Measurements from ENCODE around the gene PRMT5.
"Not testable (repeated sequence)": the region's sequence is repeated elsewhere in the genome, so short reads cannot be mapped to it uniquely, and the experiment has no call there.

Gene PRMT5

DNA sequence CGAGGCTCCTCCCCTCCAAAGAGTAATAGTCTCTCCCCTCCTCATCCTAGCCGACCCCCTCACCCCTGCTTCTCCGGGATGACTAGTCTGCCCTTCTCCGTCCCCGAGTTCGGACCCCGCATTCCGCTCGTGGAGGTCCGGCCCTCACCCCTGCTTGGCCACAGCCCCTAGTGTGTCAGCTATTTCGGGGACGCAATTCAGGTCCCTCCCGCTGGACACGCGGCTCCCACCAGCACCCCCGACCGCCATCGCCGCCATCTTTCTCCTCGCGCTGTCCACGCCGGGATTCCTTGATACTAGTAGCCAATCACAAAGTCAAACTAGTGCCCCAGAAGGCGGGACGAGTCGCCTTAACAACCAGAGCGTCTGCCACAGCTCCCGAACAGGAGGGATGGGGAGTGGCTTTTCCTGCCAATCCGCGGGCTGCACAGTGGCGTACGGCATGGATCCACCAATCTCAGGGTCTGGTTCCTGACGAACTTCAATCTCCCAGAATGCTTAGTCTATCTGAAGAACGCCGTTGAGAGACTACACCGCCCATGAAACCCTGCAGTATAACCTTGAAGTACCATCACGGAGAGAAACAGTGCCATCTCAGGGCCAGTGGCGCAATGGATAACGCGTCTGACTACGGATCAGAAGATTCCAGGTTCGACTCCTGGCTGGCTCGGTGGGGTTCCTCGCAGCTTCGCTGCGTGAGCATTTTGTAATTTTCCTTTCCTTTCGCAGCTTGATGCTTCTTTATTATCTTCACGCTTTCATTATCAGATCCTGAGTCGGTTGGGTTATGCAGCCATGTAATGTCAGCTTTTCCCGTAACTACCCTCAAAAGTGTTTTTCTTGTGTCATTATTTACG, at the start of gene PRMT5:
PRMT5 (minus strand) TSS at position 273 of the 857 bp plus-strand sequence; CDS start at position 258, 15 bp downstream.
- Histone ChIP-seq H2AFZ (ENCODE audit: low read depth, low read length) (peak within 1 kb of the TSS; percentile 79), H3K4me3 (ENCODE audit: low read length) (peak within 1 kb of the TSS; percentile 89), H3K27me3 (ENCODE audit: insufficient read depth, low read length) (no peaks in the 10 kb centered on the region)

DNA sequence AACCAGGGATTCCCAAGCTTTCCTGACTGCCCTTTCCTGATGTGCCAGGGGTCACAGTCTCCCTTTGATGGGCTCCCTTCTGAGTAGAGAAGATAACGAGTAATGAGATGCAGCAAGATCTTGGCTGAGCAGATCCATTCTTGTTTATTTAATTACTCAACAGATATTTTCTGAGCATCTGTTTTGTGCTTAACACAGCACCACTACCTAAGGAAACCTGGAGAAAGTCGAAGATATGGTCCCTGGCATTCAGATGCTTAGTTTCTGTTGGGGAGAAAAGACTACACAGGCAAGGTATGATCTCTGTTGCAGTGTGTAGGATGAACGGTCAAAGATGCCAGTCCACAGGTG, 49.3 kb upstream of the PRMT5 start:
- no peaks in the 10 kb centered on the region for H3K27me3 ChIP-seq (ENCODE audit: insufficient read depth, low read length)
- no peaks in the 10 kb centered on the region for H3K9me3 ChIP-seq (ENCODE audit: low read length)
- peaks cover 55% of the 10 kb centered on the region for H3K4me1 ChIP-seq (ENCODE audit: insufficient read depth, low read length)
- H2AFZ ChIP-seq (ENCODE audit: low read depth, low read length), result no peak overlapping the region
- peaks cover 54% of the 10 kb centered on the region for H3K36me3 ChIP-seq (ENCODE audit: insufficient read depth, low read length)
- H3K4me3 ChIP-seq (ENCODE audit: low read length), result peak overlapping the region; percentile 89

More for the DNA sequence above, at the start of gene PRMT5:
- peaks cover 21% of the 10 kb centered on the region for H3K4me1 ChIP-seq (ENCODE audit: insufficient read depth, low read length)
- H3K36me3 ChIP-seq (ENCODE audit: insufficient read depth, low read length), result peaks cover 26% of the 10 kb centered on the region
- H3K9me3 ChIP-seq (ENCODE audit: low read length), result no peaks in the 10 kb centered on the region

DNA sequence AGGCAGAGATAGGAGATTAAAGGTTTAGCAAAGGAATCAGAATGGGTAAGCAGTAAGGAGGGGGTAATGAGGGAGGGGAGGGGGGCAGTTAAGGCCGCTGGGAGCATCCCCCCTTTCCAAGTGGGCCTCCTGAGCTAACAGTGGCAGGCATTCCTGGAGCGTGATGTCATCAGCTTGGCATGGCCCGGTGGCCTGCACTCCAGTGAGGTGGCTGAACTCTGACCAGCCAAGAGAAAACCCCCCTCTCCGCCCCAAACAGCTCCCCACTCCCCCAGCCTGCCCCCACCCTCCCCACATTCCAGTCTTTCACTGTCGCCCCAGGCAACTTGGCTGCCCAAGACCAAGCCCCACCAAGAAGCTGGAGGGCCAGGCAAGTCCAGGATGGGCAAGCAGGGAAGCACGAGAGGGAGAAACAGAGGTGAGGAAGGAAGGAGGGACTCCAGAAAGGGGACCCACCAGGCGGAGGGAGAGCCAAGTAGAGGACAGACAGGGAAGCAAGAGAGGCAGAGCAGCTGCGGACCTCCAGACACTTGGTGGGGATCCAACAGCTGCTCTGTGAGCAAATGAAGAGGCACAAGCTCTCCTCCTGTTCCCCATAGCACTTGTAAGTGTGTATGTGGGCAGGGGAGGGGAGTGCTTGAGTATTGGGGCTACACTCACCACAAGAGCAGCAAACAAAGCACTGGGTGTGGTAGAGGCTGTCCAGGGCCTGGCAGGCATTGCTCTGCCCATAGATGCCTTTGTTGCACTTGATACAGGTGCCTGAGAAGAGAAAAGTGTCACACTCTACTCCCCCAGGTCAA, 48.7 kb upstream of the PRMT5 start:
- Histone ChIP-seq H2AFZ (ENCODE audit: low read depth, low read length) (no peak overlapping the region), H3K4me3 (ENCODE audit: low read length) (peak overlapping the region; percentile 89), H3K27me3 (ENCODE audit: insufficient read depth, low read length) (no peaks in the 10 kb centered on the region), H3K4me1 (ENCODE audit: insufficient read depth, low read length) (peaks cover 49% of the 10 kb centered on the region), H3K9me3 (ENCODE audit: low read length) (no peaks in the 10 kb centered on the region), H3K36me3 (ENCODE audit: insufficient read depth, low read length) (peaks cover 60% of the 10 kb centered on the region)

DNA sequence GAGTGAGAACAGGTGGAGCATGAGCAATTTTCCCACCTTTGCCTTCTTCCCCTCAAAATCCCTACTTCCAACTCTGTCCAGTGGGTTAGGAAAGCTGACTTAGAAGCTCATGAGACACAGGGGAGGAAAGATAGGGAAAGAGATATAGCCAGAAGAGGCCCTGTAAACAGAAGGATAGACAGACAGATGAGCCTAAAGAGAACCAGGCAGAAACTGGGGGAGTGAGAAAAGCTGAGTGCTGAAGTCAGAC, 48.2 kb upstream of the PRMT5 start:
- H3K27me3 ChIP-seq (ENCODE audit: insufficient read depth, low read length), result no peaks in the 10 kb centered on the region
- no peak overlapping the region for H2AFZ ChIP-seq (ENCODE audit: low read depth, low read length)
- peak overlapping the region; percentile 14 for H3K4me3 ChIP-seq (ENCODE audit: low read length)
- H3K36me3 ChIP-seq (ENCODE audit: insufficient read depth, low read length), result peaks cover 65% of the 10 kb centered on the region
- peaks cover 47% of the 10 kb centered on the region for H3K4me1 ChIP-seq (ENCODE audit: insufficient read depth, low read length)
- no peaks in the 10 kb centered on the region for H3K9me3 ChIP-seq (ENCODE audit: low read length)

DNA sequence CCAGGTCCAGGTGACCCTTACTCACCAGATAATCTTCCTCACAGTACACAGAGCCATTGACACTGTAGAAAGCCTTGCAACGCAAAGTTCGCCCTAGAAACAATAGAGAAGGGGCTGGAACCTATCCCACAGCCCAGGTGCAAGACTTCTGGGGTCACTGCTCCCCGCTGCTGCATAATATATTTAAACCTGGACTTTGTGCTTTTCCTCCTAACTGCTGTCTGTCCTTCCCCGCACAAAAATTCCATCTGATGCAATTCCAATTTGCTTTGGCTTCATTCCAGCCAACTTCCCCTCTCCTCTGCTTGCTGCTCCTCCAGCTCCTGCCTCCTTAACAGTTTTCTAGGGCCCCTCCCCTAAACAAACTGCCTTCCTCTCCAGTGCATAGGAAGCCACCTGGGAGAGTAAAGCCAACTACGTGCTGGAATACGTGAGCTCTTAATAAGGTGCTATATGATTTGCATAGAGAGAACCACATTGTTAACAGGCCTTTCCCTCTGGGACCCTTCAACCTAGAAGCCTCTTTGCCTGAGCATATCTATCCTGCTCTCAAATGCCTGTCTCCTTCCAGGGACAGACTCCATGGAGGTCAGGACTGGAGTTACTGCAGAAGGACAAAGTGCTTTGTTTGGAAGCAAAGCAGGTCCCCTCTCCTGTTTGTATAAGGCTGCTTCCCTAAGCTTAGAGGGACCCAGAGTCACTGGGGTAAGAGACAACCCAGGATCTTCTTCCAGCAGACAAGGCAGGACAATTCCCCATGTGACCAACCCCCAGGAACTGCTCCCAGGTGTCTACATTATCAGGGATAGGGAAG, 47.7 kb upstream of the PRMT5 start:
- Histone ChIP-seq H3K36me3 (ENCODE audit: insufficient read depth, low read length) (peaks cover 70% of the 10 kb centered on the region), H3K4me1 (ENCODE audit: insufficient read depth, low read length) (peaks cover 47% of the 10 kb centered on the region), H3K4me3 (ENCODE audit: low read length) (peak overlapping the region; percentile 14), H3K9me3 (ENCODE audit: low read length) (no peaks in the 10 kb centered on the region), H2AFZ (ENCODE audit: low read depth, low read length) (no peak overlapping the region), H3K27me3 (ENCODE audit: insufficient read depth, low read length) (no peaks in the 10 kb centered on the region)

DNA sequence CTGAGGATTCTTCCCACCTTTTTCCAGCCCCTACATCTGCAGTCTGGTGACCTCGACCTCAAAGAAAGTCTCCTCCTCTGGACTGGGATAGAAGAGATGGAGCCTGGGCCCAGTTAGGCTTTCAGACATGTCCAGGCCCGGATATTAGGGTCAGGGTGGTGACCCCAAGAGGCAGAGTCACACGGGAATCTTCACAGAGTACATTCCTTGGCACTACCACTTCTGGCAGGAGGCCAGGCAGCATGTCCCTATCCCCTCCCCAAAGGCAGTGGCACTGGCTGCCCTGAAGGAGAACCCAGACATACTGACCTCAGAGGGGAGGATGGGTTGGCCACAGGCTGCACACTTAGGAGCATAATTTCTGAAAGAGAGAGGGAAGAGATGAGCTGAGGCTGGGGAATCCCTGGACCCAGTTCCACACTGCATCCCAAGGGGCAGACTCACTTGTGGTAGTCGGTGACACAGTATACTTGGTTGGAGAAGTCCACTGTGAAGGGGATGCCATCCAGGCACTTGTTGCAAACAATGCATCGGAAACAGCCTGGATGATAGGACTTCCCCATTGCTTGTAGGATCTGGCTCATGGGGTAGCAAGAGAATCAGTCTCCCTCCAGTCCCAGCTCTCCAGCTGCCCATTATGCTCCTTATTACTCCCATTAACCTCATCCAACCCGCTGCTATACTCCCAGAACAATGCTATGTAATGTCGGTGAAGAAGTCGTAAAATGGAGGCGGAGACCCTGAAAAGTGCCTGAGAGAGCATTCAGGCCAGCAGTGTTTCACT, 45.5 kb upstream of the PRMT5 start:
- H3K4me1 ChIP-seq (ENCODE audit: insufficient read depth, low read length), result peaks cover 42% of the 10 kb centered on the region
- no peaks in the 10 kb centered on the region for H3K27me3 ChIP-seq (ENCODE audit: insufficient read depth, low read length)
- peaks cover 76% of the 10 kb centered on the region for H3K36me3 ChIP-seq (ENCODE audit: insufficient read depth, low read length)
- H3K9me3 ChIP-seq (ENCODE audit: low read length), result no peaks in the 10 kb centered on the region
- no peak overlapping the region for H2AFZ ChIP-seq (ENCODE audit: low read depth, low read length)
- H3K4me3 ChIP-seq (ENCODE audit: low read length), result no peak overlapping the region

DNA sequence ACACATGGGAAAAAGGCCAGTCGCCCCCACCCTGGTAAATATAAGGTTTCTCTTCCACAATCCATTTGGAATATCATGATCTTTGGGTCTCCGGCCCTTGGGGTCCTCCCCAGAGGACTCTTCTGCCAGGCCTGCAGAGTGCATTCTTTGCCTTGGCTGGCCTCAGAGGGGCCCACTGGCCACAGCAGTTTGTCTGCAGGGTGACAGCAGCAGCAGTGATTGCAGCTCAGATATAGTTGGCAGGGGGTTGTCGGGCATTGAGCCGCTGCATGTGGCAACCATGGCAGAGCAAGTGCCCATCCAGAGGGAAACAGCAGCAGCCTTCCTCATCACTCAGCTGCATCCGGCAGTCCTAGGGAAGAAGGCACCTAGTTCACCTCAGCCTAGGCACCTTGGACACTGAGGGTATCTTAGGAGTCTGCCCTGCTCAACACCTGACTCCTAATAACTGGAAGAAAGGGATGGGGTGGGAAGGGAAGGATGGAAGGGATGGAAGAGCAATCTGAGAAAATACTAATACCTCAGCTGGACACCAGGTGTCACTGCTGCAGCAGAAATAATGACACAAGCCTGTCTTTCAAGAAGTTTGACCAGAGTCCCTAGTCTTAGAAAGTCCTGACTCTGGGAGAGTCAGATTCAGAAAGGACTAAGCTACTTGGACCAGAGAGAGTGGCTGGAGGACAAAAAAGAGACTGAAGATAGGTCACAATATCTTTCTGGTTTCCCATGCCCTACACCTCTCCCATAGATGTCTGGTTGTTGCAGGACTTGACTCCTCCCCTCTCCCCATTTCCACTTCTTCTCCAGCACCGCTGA, 44.2 kb upstream of the PRMT5 start:
- H3K36me3 ChIP-seq (ENCODE audit: insufficient read depth, low read length), result peaks cover 74% of the 10 kb centered on the region
- H3K27me3 ChIP-seq (ENCODE audit: insufficient read depth, low read length), result no peaks in the 10 kb centered on the region
- H3K4me1 ChIP-seq (ENCODE audit: insufficient read depth, low read length), result peaks cover 29% of the 10 kb centered on the region
- no peak overlapping the region for H2AFZ ChIP-seq (ENCODE audit: low read depth, low read length)
- H3K9me3 ChIP-seq (ENCODE audit: low read length), result no peaks in the 10 kb centered on the region
- no peak overlapping the region for H3K4me3 ChIP-seq (ENCODE audit: low read length)

DNA sequence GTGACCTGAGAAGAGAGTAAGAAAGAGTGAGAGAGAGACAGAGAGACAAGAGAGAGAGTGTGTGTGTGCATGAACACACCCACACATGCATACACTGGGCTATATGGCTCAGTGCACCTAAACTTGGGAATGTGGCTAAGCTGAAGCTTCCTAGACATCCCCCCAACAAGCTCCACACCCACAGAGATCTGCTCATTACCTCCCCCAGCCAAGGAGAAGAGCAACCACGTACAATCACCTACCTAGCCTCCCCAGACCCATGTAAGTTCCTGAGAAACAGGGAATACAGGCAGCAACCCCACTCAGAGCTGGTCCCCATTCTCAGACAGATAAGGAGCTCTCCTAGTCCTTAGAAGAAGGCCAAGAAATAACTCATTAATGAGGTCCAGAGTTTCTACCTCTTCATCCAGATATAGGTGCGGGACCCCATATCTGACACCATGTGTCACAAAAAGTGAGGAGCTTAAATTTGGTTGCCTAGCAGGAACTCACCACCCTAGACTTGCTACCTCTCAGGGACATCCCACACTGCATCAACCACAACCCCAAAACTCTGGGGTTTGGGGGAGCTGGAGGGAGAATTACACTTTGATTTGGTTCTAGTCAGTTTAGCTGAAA, 43.2 kb upstream of the PRMT5 start:
- H3K4me1 ChIP-seq (ENCODE audit: insufficient read depth, low read length), result peaks cover 21% of the 10 kb centered on the region
- H3K9me3 ChIP-seq (ENCODE audit: low read length), result no peaks in the 10 kb centered on the region
- H2AFZ ChIP-seq (ENCODE audit: low read depth, low read length), result no peak overlapping the region
- peaks cover 71% of the 10 kb centered on the region for H3K36me3 ChIP-seq (ENCODE audit: insufficient read depth, low read length)
- no peaks in the 10 kb centered on the region for H3K27me3 ChIP-seq (ENCODE audit: insufficient read depth, low read length)
- H3K4me3 ChIP-seq (ENCODE audit: low read length), result no peak overlapping the region

DNA sequence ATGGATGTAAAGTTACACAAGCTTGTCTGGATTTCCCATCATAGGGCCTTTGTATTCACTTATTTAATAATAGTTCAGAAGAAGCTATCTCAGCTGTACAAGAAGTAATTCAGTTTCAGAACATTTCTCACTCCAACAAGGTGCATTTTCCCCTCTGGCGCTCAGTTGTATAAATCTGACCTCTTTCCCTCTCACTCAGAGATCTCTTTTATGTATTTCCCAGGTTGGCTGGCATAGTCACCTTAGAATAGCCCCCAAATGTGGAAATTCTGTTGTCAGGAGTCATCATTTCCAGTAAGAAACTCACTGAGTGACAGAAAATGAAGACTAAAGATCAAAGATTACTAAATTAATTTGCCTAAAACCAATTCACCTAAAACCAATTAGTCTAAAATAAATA, 42.0 kb upstream of the PRMT5 start:
- Histone ChIP-seq H3K36me3 (ENCODE audit: insufficient read depth, low read length) (peaks cover 58% of the 10 kb centered on the region), H3K4me3 (ENCODE audit: low read length) (no peak overlapping the region), H3K9me3 (ENCODE audit: low read length) (no peaks in the 10 kb centered on the region), H3K4me1 (ENCODE audit: insufficient read depth, low read length) (peaks cover 8% of the 10 kb centered on the region), H3K27me3 (ENCODE audit: insufficient read depth, low read length) (no peaks in the 10 kb centered on the region), H2AFZ (ENCODE audit: low read depth, low read length) (no peak overlapping the region)

DNA sequence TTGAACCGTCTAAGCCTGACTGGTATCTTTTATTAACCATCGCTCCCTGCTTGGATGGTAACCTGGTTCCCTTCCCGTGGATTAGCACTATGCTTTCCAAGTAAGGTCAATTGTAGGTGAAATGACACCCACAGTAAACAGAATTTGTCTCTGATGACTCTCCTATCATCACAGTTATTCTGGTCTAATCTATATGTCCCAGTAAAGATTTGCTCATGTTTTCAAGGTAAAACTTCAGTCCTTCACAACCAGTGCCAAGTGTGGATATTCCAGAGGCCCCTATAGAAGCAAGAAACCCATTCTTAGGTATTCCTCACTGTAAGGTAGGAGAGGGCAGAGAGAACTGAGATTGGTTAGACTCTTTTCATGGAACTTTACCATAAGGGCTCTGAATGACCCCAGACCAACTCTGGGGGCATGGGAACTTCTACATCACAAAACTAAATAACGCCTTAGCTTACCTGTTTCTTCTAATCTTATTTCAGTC, 37.6 kb upstream of the PRMT5 start:
- no peaks in the 10 kb centered on the region for H3K9me3 ChIP-seq (ENCODE audit: low read length)
- H3K4me1 ChIP-seq (ENCODE audit: insufficient read depth, low read length), result no peaks in the 10 kb centered on the region
- no peak overlapping the region for H2AFZ ChIP-seq (ENCODE audit: low read depth, low read length)
- H3K27me3 ChIP-seq (ENCODE audit: insufficient read depth, low read length), result no peaks in the 10 kb centered on the region
- peaks cover 20% of the 10 kb centered on the region for H3K36me3 ChIP-seq (ENCODE audit: insufficient read depth, low read length)
- no peak overlapping the region for H3K4me3 ChIP-seq (ENCODE audit: low read length)

DNA sequence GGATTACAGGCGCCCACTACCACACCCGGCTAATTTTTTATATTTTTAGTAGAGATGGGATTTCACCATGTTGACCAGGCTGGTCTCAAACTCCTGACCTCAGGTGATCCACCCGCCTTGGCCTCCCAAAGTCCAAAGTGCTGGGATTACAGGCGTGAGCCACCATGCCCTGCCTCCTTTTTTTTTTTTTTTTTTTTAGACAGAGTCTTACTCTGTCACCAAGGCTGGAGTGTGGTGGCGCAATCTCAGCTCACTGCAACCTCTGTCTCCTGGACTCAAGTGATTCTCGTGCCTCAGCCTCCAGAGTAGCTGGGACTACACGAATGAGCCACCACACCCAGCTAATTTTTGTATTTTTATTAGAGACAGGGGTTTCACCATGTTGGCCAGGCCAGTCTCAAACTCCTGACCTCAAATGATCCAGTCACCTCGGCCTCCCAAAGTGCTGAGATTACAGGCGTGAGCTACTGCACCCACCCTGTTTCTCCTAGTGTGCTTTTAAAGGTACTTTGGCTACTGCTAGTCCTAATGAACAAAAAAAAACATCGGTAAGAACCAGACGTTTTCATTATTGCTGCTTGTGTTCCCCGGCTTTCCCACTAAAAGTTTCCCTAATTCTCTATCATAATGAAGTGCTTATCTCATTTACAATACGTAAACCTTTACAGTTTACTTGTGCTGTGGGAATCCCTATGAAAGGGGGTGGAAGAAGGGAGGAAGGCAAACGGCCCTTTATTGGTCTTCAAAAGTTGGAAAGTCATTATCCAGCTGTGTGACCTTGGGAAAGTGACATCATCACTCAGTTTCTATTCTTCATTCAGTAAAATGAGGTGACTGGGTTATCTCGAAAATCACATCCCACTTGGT, 37.0 kb upstream of the PRMT5 start:
- not testable (repeated sequence) for H3K9me3 ChIP-seq (ENCODE audit: low read length); H3K4me3 ChIP-seq (ENCODE audit: low read length); H3K4me1 ChIP-seq (ENCODE audit: insufficient read depth, low read length); H2AFZ ChIP-seq (ENCODE audit: low read depth, low read length); H3K27me3 ChIP-seq (ENCODE audit: insufficient read depth, low read length)
- H3K36me3 ChIP-seq (ENCODE audit: insufficient read depth, low read length), result peaks cover 13% of the 10 kb centered on the region
